ENCODE measurements around the gene CADM4.
"Not testable (repeated sequence)": the region's sequence is repeated elsewhere in the genome, so short reads cannot be mapped to it uniquely, and the experiment has no call there.

Gene CADM4

DNA sequence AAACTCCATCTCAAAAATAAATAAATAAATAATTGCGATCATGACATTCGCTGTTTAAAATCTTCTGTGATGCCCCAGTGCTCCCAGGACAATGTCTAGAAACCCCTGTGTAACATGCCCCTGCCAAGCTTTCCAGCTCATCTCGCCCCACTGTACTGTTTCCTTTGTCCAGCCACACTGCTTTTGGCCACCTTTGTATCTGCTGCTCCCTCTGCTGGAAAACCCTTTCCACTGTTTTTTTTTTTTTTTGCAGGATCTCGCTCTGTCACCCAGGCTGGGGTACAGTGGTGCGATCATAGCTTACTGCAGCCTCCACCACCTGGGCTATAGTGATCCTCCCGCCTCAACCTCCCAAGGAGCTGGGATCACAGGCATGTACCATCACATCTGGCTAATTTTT lies 22.8 kb upstream of the CADM4 start:
- DNase-seq: peak; percentile 61

DNA sequence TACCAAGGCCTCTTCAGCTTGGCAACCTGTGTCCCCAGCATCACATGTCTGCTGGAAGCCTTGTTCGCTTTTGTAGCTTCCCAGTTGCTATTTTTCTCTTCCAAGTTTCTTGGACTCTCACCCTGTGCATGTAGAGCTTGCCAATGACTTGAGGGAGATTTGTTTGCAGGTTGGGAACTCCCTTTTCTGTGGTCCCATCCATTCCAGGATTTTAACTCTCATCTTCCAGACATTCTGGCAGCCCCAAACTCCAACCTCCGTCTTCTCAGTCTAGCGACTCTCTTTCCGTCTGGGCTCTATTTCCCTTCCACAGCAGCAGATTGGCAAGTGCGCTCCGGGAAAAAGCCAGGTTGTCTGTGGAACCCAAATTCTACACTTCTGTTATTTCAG lies 21.3 kb upstream of the CADM4 start:
- DNase-seq: no peak

DNA sequence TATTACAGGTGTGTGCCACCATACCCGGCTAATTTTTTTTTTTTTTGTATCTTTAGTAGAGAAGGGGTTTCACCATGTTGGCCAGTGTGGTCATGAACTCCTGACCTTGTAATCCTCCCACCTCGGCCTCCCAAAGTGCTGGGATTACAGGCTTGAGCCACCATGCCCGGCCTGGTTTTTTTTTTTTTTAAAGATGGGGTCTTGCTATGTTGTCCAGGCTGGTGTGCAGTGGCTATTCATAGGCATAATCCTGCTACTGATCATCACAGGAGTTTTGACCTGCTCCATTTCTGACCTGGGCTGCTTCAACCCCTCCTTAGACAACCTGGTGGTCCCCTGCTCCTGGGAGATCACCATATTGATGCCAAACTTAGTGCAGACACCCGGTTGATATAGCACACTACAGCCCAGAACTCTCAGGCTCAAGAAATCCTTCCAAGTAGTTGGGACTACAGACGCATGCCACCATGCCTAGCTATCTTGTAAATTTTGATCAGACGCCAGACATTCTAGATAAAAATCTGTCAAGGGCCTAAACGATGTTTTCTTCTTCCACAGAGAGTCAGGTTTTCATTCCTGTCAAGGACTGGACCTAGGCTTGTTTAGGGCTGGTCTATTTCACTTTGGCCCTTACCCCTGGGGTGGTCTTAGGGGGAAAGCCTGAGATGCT lies 20.8 kb upstream of the CADM4 start:
- no peak for DNase-seq

DNA sequence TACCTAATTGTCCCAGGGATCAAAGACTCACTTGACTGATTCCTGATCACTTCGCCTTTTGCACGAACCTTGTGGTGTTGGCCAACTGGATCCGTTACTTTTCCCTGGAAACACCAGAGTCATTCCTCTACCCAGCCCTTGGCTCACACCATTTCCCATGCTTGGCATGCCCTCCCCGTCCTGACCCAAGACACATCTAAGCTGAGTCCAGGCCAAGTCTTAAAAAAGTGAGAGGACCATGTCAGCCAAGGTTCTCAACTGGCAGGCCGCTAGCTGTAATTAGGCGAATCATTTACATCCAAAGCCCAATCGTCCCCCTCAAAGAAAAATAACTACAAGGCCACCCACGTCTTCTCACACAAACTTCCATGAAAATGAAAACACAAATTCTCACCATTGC lies 18.8 kb upstream of the CADM4 start:
- no peak for DNase-seq

DNA sequence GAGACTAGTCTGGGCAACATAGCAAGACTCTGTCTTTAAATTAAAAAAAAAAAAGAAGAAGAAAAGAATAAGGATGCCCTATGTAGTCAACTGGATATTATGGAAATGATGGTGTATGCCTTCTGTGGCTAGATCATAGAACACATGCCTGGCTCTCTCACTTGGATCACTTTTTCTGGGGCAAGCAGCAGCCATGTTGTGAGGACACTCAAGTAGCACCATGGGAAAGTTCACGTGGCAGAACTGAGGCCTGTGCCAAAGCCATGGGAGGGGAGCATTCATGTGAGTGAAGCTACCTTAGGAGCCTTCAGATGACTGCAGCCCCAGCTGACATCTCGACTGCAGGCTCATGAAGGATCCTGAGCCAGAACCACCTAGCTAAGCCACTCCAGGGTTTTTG lies 18.4 kb upstream of the CADM4 start:
- DNase-seq: no peak

DNA sequence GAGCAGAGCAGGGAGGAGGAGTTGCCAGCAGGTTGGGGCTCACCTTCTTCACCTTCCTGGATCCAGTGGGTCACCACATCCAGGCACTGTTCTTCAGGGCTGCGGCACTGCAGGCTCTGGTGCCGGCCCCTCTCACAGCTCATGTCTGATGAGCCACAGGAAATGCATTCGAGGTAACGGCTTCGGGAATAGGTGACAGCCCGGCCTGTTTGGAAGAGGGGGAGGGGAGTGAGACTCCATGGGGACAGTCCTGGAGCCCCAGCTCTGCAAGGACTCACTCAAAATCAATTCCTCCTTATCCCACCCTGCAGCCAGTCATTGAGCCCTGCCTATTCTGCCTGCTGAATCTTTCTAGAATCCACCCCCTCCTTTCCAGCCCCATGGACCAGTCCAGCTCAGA lies 16.8 kb upstream of the CADM4 start:
- DNase-seq: no peak

DNA sequence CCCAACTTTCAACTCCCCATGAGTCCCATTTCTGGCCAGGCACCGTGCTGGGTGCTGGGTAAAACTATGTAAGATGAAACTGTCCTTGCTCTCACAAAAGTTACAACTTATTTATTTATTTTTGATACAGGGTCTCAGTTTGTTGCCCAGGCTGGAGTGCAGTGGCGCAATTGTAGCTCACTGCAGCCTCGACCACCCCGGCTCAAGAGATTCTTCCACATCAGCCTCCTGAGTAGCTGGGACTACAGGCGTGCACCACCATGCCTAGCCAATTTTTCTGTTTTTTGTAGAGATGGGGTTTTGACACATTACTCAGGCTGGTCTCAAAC lies 12.9 kb upstream of the CADM4 start:
- no peak for DNase-seq

DNA sequence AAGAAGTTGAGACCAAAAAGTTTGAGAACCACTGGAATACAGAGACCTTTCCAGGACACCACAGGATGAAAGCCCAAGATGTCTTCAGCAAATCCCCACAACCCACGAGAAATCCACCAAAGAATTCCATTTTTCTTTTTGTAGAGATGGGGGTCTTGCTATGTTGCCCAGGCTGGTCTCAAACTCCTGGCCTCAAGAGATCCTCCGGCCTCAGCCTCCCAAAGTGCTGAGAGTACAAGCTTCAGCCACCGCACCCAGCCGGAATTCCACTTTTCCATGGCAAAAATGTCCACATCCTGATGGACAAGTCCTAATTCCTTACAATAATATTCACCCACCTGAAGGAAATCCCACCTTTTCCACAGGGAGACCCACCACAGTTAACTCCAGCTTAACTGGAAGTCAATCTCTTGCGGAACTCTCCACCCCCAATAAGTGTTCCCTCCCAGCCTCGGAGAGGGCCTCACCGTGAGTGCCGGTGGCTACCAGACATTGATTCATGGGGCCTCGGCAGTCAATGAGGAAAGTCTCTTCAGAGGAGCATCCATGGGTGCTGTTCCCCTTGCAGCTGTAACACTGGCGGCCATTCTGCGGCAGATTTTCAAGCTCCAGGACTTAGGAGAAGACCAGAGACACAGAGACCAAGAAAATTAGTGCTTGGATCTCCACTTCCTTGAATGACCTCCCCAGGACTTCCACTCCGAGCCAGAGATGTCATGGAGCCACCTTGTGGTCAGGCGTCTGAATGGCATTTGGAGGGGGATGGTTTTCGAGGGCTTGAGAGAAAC lies 12.3 kb upstream of the CADM4 start:
- peak; percentile 78 for DNase-seq

DNA sequence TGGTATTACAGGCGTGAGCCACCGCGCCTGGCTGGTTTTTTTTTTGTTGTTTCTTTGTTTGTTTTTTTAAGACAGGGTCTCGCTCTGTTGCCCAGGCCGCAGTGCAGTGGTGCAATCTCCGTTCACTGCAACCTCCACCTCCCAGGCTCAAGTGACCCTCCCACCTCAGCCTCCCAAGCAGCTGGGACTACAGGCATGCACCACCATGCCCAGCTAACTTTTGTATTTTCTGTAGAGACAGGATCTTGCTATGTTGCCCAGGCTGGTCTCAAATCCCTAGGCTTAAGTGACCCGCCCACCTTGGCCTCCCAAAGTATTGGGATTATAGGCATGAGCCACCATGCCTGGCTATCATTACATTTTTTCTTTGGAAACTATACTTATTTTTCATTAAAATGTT lies 10.6 kb upstream of the CADM4 start:
- not testable (repeated sequence) for DNase-seq

DNA sequence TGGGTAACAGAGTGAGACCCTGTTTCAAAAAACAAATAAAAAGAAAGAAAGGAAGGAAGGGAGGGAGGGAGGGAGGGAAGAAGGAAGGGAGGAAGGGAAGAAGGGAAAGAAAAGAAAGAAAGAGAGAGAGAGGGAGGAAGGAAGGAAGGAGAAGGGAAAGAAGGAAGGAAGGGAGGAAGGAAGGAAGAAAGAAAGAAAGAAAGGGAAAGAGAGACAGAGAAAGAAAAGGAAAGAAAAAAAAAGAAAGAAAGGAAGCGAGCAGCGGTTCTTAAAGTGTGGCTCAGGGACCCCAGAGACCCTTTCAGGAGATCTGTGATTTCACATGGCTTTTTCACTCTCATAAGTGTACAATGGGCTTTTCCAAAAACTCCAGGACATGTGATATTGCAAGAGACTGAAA lies 9.9 kb upstream of the CADM4 start:
- no peak for DNase-seq

DNA sequence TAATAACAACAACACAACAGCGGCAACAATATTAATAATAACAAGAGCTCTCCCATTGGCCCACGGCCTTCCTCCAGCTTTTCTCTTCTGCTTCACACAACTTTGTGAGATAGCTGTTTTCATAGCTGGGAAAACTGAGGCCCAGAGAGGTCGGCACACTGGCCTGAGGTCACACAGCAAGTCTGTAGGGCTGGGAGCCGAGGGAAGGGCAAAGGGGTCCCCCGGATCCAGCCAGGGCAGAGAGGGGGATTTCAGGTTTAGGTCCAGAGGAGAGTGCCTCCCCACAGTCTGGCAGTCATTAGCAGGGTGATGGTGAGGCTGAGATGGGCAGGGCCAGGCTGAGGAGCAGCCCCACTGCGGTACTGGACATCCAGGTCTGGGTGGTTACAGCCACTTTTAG lies 9.0 kb upstream of the CADM4 start:
- no peak for DNase-seq

DNA sequence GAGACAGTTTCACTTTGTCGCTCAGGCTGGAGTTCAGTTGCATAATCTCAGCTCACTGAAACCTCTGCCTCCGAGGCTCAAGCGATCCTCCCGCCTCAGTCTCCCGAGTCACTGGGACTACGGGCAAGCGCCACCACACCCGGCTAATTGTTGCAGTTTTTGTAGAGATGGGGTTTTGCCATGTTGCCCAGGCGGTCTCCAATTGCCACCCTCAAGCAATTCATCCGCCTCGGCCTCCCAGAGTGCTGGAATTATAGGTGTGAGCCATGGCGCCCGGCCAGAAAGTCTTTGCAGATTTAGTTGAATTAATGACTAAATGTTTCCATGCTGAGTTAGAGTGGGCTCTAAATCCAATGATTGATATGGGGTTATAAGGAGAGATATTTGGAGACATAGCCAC lies 4.5 kb upstream of the CADM4 start:
- no peak for DNase-seq

DNA sequence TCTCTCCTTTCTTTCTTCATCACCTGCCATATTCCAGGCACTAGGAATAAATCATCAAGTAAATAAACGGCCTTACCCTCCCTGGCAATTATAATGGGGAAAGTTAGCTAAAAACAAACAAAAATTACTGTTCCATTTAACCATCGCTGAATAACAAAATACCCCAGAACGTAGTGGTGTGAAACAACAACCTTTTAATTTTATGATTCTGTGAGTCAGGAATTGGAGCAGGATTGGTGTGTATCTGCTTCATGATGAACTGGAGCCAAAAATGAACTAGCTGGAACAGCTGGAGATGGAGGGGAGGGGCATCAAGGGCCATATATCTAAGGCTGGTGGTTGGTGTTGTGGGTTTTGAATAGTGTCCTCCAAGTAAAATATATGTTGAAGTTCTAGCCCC lies 3.7 kb upstream of the CADM4 start:
- no peak for DNase-seq

DNA sequence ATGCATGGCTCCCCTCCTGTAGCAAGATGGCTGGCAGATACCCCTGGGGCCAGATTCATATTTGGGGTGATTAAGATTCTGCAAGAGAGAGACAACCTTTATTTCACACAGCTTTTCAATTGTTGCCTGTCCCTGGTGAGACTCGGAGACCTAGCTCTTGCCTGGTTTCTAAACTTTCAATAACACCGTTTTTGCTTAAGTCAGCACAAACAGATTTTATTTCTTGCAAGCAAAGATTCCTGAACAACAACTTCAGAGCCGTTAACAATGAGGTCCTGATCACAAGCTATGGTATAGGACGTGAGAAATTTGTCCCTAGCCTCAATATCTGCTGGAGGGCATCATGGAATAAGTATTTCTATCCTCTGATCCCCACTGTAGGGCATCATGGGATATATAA lies 2.9 kb upstream of the CADM4 start:
- DNase-seq: no peak

DNA sequence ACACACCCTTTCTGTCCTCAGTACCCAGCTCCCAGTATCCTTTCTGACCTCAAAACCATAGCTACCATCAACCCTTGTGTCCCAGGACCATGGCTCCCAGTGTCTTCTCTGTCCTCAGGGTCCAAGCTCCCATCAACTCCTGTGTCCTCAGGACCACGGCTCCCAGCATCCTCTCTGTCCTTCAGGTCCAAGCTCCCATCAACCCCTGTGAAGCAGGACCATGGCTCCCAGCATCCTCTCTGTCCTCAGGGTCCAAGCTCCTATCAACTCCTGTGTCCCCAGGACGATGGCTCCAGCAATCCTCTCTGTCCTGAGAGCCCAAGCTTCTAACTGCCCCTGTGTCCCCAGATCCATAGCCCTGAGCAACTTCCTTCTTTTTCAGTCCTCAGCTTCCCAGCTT lies 1.7 kb upstream of the CADM4 start:
- DNase-seq: no peak

DNA sequence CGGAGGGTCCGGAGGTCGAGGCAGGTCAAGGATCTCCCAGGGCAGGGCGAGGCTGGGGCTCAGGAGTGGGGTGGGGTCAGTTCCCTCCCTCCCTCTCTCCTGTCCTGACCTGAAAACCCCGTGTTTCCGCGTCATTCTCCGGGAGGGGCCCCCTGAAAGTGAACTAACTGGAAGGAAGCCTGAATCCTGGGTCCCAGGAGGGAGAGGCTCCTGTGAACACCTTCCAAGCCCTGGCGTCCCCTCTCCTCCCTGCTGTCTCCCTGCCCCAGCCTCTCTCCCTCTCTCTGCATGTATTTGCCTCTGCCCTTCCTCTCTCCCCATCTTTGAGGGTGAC lies 741 bp upstream of the CADM4 start:
- no peak for DNase-seq

DNA sequence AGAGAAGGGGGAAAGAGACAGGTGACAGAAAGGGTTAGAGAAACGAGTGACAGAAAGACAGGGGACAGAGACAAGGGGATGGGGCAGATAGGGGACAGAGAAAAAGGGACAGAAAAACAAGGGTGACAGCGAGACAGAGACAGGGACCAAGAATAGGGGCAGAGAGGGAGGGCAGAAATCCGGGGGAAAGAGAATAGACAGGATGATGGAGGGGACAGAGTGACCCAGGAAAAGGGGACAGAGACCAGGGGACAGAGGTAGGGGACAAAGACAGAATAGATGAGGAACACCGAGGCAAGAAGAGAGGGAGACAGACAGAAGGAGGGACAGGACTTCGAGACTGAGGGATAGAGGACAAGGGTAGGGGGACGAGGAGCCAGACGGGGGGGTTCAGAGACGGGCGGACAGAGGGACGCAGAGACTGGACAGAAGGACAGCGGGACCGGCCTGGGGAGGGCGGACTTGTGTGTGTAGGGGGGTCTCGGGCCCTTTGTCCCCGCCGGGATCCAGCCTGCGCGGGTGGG lies 593 bp downstream of the CADM4 start:
- DNase-seq: no peak

DNA sequence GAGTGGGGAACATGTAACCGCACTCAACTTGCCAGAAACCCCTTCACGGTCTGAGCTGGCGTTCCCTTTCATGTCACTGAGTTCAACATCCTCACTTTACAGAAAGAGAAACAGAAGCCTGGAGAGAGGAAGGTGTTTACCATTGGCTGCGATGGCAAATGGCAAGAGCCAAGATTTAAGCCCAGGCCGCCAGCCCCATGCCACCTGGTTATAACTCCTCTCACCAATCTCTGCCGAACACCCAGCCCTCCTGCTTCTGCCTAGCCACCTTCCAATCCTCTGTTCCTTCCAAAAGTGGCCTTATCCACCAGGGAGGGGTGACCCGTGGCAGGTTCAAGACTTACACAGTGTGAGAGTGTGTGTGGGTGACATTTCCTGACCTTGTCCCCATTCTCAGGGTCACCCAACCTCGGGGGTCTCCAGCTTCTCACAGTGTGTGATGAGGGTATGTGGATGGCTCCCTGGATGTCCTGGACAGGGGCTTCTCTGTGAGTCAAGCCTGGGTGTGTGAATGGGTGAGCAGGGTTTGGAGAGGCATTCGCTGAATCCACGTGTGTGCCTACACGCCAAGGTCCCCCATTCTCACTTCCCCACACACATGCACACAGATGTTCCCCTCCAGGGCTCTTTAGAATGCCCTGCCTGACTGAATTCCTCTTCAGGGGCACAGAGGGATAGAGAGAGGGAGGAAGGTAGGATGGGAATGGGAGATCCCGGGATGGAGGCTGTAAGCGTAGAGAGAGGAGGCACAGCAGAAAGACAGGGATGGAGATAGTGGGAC lies 1.2 kb downstream of the CADM4 start:
- DNase-seq: no peak

DNA sequence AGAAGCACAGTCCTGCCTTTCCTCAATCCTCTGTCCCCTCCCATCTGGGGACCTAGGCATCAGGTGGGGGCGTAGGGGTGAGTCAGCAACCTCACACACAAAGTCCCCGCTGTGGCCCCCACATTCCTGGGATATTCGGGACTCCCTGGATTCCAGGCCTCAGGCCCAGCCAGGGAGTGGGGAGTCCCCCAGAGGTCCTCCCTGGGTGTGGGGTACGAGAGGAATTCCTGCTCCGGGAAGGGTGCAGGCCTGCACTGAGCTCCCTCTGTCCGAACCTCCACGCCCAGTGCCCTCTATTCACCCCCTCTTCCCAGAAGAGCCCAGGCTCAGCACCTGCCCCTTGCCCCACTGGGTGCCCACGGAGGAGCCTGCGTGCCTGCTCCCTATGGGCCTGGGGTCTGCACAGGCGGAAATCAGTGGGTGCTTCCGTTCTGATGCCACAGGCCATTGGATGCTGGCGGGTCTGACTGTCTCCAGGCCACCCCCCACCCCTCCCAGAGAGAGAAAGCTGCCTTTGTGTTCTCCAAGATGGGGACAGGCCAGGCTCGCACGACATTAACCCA lies 3.4 kb downstream of the CADM4 start:
- peak; percentile 58 for DNase-seq

DNA sequence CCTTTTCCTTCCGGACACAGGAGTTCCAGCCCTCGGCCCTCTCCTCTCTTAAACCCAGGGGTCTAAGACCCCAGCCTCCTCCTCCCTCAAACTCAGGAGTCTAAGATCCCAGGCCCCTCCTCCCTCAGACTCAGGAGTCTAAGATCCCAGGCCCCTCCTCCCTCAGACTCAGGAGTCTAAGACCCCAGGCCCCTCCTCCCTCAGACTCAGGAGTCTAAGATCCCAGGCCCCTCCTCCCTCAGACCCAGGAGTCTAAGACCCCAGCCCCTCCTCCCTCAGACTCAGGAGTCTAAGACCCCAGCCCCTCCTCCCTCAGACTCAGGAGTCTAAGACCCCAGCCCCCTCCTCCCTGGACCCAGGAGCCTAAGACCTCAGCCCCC lies 4.1 kb downstream of the CADM4 start:
- not testable (repeated sequence) for DNase-seq

DNA sequence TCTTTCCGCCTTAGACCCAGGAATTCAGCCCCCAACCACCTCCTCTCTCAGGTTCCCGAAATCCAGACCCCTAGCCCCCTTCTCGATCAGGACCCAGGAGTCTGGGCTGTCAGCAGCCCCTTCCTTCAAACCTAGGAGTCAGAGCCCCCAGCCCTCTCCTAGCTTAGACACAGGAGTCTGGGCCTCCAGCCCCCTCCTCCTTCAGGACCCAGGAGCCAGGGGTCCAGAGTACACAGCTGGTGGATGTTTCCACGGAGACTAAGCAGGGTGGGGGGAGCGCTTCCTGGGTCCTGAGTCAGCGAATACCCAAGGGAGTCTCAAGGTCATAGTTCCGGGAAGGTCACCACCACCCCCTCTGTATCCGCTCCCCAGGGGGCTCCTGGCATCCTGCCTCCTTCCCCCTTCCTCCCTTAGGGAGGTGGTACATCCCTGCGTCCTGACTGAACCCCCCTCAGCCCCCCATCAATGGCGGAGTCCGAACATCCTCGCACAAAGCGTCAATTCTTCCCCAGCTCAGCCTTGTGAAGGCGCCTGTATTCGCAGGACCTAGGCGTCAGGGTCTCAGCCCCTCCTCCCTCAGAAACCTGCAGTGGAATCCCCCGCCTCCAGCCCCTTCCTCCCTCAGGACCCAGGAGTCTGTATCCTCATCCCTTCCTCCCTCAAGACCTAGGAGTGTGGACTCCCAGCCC lies 4.6 kb downstream of the CADM4 start:
- peak; percentile 60 for DNase-seq

DNA sequence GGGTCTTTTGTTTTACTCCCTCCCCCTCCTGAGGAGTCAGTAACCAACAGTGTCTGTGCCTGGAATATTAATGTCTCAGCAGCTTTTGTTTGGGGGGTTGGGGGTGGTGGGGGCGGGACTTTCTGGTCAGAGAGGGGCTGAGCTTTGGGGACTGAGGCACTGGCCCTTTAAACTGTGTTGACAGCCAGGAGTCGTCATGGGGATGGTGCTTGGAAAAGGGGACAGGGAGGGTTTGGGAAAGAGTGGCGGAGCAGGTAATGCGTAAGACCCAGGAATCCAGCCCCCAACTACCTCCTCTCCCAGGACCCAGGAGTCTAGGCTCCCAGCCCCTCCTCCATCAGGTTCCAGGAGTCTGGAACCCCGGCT lies 5.2 kb downstream of the CADM4 start:
- no peak for DNase-seq

DNA sequence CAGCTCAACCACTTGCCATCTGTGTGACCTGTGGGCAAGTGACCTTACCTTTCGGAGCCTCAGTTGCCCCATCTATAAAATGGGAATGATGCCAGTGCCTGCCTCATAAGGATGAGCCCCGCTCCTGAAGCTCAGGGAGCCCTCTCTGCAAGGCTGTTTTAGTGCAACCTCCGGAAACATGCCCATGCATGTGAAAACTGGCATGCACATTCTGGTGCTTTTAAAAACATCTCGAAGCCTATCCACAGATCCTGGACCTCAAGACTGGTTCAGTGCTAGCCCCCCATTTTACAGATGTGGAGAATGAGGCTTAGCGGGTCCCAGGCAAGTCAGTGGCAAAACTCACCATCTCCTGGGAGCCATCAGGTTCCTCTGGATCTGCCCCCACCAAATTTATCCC lies 5.6 kb downstream of the CADM4 start:
- DNase-seq: no peak

Measured in islet precursor cell (in vitro differentiated cells).